ENCODE measurements around the gene IFNA1.

IFNA1 gene

GRCh38 chr9:21398955-21399489 lies 41.2 kb upstream of the IFNA1 start:
- no peak overlapping the region for H3K27ac ChIP-seq (ENCODE audit: low read length)
- no peaks in the 10 kb centered on the region for H3K27me3 ChIP-seq (replicated peaks; ENCODE audit: insufficient read depth, low read length)
- H3K9me3 ChIP-seq (replicated peaks; ENCODE audit: insufficient read depth, low read length) = no peaks in the 10 kb centered on the region
- H3K36me3 ChIP-seq (replicated peaks; ENCODE audit: insufficient read depth, low read length) = no peaks in the 10 kb centered on the region
- H3K9ac ChIP-seq (ENCODE audit: low read length) = no peak overlapping the region
- H2AFZ ChIP-seq (ENCODE audit: low read length) = no peak overlapping the region
- H3K4me2 ChIP-seq (ENCODE audit: low read depth, low read length) = peak overlapping the region; percentile 9; the same call in 1 of the 2 replicates
- TF ChIP-seq CTCF (IDR thresholded peaks at IDR 0.05; ENCODE audit: low read length) = no peak
- TF ChIP-seq EZH2 (optimal IDR thresholded peaks at IDR 0.05; ENCODE audit: low read depth, low read length) = no peak
- TF ChIP-seq EZH2phosphoT487 (IDR thresholded peaks at IDR 0.05; ENCODE audit: low read length) = no peak
- H4K20me1 ChIP-seq (ENCODE audit: insufficient read depth, low read length) = no peaks in the 10 kb centered on the region
- peaks cover 5% of the 10 kb centered on the region; the same call in 1 of the 2 replicates for H3F3A ChIP-seq (ENCODE audit: insufficient read depth, low read length)
- 0 out of 2 replicates have a peak, but pooled peaks cover 3% of the 10 kb centered on the region for H3K4me1 ChIP-seq (ENCODE audit: low read length)
- DNase-seq = peak; percentile 61
- no peak overlapping the region for H3K4me3 ChIP-seq (ENCODE audit: low read length)
- H3K9me2 ChIP-seq (replicated peaks; ENCODE audit: insufficient read depth, low read length) = no peaks in the 10 kb centered on the region
- no peaks in the 10 kb centered on the region for H3K79me2 ChIP-seq (ENCODE audit: low read length)

GRCh38 chr9:21399956-21400355 lies 40.3 kb upstream of the IFNA1 start:
- no peaks in the 10 kb centered on the region for H3K9me2 ChIP-seq (replicated peaks; ENCODE audit: insufficient read depth, low read length)
- peaks cover 5% of the 10 kb centered on the region; the same call in 1 of the 2 replicates for H3F3A ChIP-seq (ENCODE audit: insufficient read depth, low read length)
- no peak overlapping the region for H3K4me2 ChIP-seq (ENCODE audit: low read depth, low read length)
- no peaks in the 10 kb centered on the region for H3K9me3 ChIP-seq (replicated peaks; ENCODE audit: insufficient read depth, low read length)
- no peak overlapping the region for H3K9ac ChIP-seq (ENCODE audit: low read length)
- DNase-seq = no peak
- H3K4me3 ChIP-seq (ENCODE audit: low read length) = no peak overlapping the region
- H4K20me1 ChIP-seq (ENCODE audit: insufficient read depth, low read length) = no peaks in the 10 kb centered on the region
- TF ChIP-seq EZH2phosphoT487 (IDR thresholded peaks at IDR 0.05; ENCODE audit: low read length) = no peak
- no peaks in the 10 kb centered on the region for H3K79me2 ChIP-seq (ENCODE audit: low read length)
- no peak overlapping the region for H2AFZ ChIP-seq (ENCODE audit: low read length)
- H3K27me3 ChIP-seq (replicated peaks; ENCODE audit: insufficient read depth, low read length) = no peaks in the 10 kb centered on the region
- H3K27ac ChIP-seq (ENCODE audit: low read length) = no peak overlapping the region
- no peaks in the 10 kb centered on the region for H3K36me3 ChIP-seq (replicated peaks; ENCODE audit: insufficient read depth, low read length)
- 0 out of 2 replicates have a peak, but pooled peaks cover 3% of the 10 kb centered on the region for H3K4me1 ChIP-seq (ENCODE audit: low read length)

GRCh38 chr9:21402386-21403251 lies 37.6 kb upstream of the IFNA1 start:
- H4K20me1 ChIP-seq (ENCODE audit: insufficient read depth, low read length) = no peaks in the 10 kb centered on the region
- no peaks in the 10 kb centered on the region for H3K79me2 ChIP-seq (ENCODE audit: low read length)
- H3K4me3 ChIP-seq (ENCODE audit: low read length) = no peak overlapping the region
- H3K4me1 ChIP-seq (ENCODE audit: low read length) = 0 out of 2 replicates have a peak, but pooled peaks cover 3% of the 10 kb centered on the region
- H3K4me2 ChIP-seq (ENCODE audit: low read depth, low read length) = no peak overlapping the region
- H2AFZ ChIP-seq (ENCODE audit: low read length) = no peak overlapping the region
- no peak overlapping the region for H3K27ac ChIP-seq (ENCODE audit: low read length)
- H3K9me2 ChIP-seq (replicated peaks; ENCODE audit: insufficient read depth, low read length) = no peaks in the 10 kb centered on the region
- TF ChIP-seq EZH2 (optimal IDR thresholded peaks at IDR 0.05; ENCODE audit: low read depth, low read length) = no peak
- no peak for TF ChIP-seq EZH2phosphoT487 (IDR thresholded peaks at IDR 0.05; ENCODE audit: low read length)
- no peak for TF ChIP-seq CTCF (IDR thresholded peaks at IDR 0.05; ENCODE audit: low read length)
- no peaks in the 10 kb centered on the region for H3K36me3 ChIP-seq (replicated peaks; ENCODE audit: insufficient read depth, low read length)
- H3F3A ChIP-seq (ENCODE audit: insufficient read depth, low read length) = peaks cover 5% of the 10 kb centered on the region; the same call in 1 of the 2 replicates
- no peaks in the 10 kb centered on the region for H3K27me3 ChIP-seq (replicated peaks; ENCODE audit: insufficient read depth, low read length)
- no peaks in the 10 kb centered on the region for H3K9me3 ChIP-seq (replicated peaks; ENCODE audit: insufficient read depth, low read length)
- DNase-seq = no peak
- H3K9ac ChIP-seq (ENCODE audit: low read length) = no peak overlapping the region
